HepG2 (cell line): ENCODE results near the gene TUBA8. TPM values are rescaled to one million over a fixed set of nuclear protein-coding genes. Genes with fewer than 3 reads are reported as not detected.
A peak's percentile ranks its signal among the peaks of the same experiment; 100 is the strongest.
"Not testable (repeated sequence)": the region's sequence is repeated elsewhere in the genome, so short reads cannot be mapped to it uniquely, and the experiment has no call there.

Experiments used
- ATAC-seq: fragments of 200-7000 bp; cut with Tn5 transposase; 3 replicates; pipeline ENCODE4 v1.9.1; 2020; ENCODE audit warnings: mild to moderate bottlenecking, moderate library complexity
- BruUV-seq: library from RNA; stranded (reverse); fragments of 400-500 nt; replicated peaks from 2 replicates; lab custom pipeline; 2021; lab: Mats Ljungman, UMichigan
- CTCF ChIA-PET: fragments of 300-600 bp; formaldehyde crosslinking; extraction: SDS; loops from one replicate; lab custom pipeline; 2021; ENCODE audit warnings: low total read pairs, inconsistent platforms, low intra/inter-chr PET ratio; lab: Yijun Ruan, JAX
- POLR2A ChIA-PET: fragments of 350-600 bp; sonication (Branson Sonifier 250); formaldehyde crosslinking; loops from one replicate; lab custom pipeline; 2020; ENCODE audit warnings: antibody characterized with exemption, inconsistent platforms; lab: Yijun Ruan, JAX
- DNase-seq: peaks from one replicate; pipeline ENCODE4 v3.0.0-alpha.2; 2015; ENCODE audit warnings: low spot score
- FAIRE-seq: peaks from 3 replicates; lab custom pipeline; 2011; peaks lifted over from hg19 to GRCh38; lab: Jason Lieb, UNC
- H2AFZ ChIP-seq: one replicate; pipeline ENCODE4 v1.6.1; 2011; ENCODE audit warnings: low read length, inconsistent platforms
- H3K27ac ChIP-seq: fragments of 300-600 bp; 3 replicates; pipeline ENCODE4 v1.8.0; 2011; ENCODE audit warnings: mixed run types, mild to moderate bottlenecking, mixed read lengths, low read length, inconsistent platforms; ENCODE audit not compliant: insufficient read depth; ENCODE audit errors: extremely low read length
- H3K27me3 ChIP-seq, 2 experiments: fragments of 200-600 bp in 1 of 2; 2 replicates in 1 of 2; 3 replicates in 1 of 2; pipeline versions ENCODE4 v1.6.0 to v1.8.0; 2011; ENCODE audit warnings: low read length in 2 of 2, mild to moderate bottlenecking in 2 of 2, moderate library complexity in 2 of 2, inconsistent platforms in 1 of 2; ENCODE audit not compliant: insufficient read depth in 2 of 2, control insufficient read depth in 1 of 2
- H3K36me3 ChIP-seq, 2 experiments: fragments of 200-600 bp in 1 of 2; replicated peaks in 1 of 2; 2 replicates in 1 of 2; 3 replicates in 1 of 2; pipeline versions ENCODE4 v1.5.1 to v1.8.0; 2011; ENCODE audit warnings: low read length in 2 of 2, inconsistent platforms in 1 of 2; ENCODE audit not compliant: insufficient read depth in 2 of 2, control insufficient read depth in 1 of 2
- H3K4me1 ChIP-seq: 2 replicates; pipeline ENCODE4 v1.5.1; 2012; ENCODE audit warnings: low read length, inconsistent platforms; ENCODE audit not compliant: insufficient read depth
- H3K4me2 ChIP-seq: 2 replicates; pipeline ENCODE4 v1.6.0; 2011; ENCODE audit warnings: low read depth, low read length, inconsistent platforms
- H3K4me3 ChIP-seq, 3 experiments: fragments of 200-600 bp in 1 of 3; sonication (generic), shearing (Covaris generic) in 1 of 3; replicated peaks in 1 of 3; 2 replicates each; pipeline ENCODE4 v1.5.1; 2011 to 2016; ENCODE audit warnings: low read length in 3 of 3, inconsistent platforms in 2 of 3, low read depth in 2 of 3, mild to moderate bottlenecking in 2 of 3, control low read depth in 1 of 3, mixed read lengths in 1 of 3; ENCODE audit not compliant: insufficient read depth in 1 of 3
- H3K79me2 ChIP-seq: one replicate; pipeline ENCODE4 v1.6.1; 2011; ENCODE audit warnings: low read length, inconsistent platforms; ENCODE audit not compliant: insufficient read depth
- H3K9ac ChIP-seq: 2 replicates; pipeline ENCODE4 v1.6.0; 2011; ENCODE audit warnings: mild to moderate bottlenecking, low read depth, low read length, inconsistent platforms; ENCODE audit not compliant: insufficient read depth
- H3K9me3 ChIP-seq: 2 replicates; pipeline ENCODE4 v1.5.1; 2012; ENCODE audit warnings: mild to moderate bottlenecking, low read length
- H4K20me1 ChIP-seq: 2 replicates; pipeline ENCODE4 v1.6.0; 2011; ENCODE audit warnings: inconsistent platforms, mild to moderate bottlenecking, low read length, moderate library complexity; ENCODE audit not compliant: insufficient read depth
- ATF7 ChIP-seq, 2 experiments: fragments of 450-650 bp in 1 of 2; sonication (generic) in 1 of 2; formaldehyde crosslinking in 1 of 2; IDR thresholded peaks; 2 replicates each; pipeline versions ENCODE4 v1.4.0 to v1.6.1; 2016 to 2020; ENCODE audit warnings: antibody characterized with exemption in 1 of 2, mild to moderate bottlenecking in 1 of 2, missing genetic modification reagents in 1 of 2
- CREB3 ChIP-seq: sonication (generic); formaldehyde crosslinking; IDR thresholded peaks from 2 replicates; pipeline ENCODE4 v1.5.0; 2020; ENCODE audit warnings: missing genetic modification reagents
- KAT2B ChIP-seq: fragments of 150-350 bp; IDR thresholded peaks from 2 replicates; pipeline ENCODE4 v1.6.1; 2014; ENCODE audit warnings: low read depth, low read length, borderline replicate concordance
- NFE2L2 ChIP-seq: fragments of 150-350 bp; IDR thresholded peaks from 2 replicates; pipeline ENCODE4 v1.6.1; 2014; ENCODE audit warnings: low read length
- ZNF282 ChIP-seq: fragments of 450-650 bp; IDR thresholded peaks from 2 replicates; pipeline ENCODE4 v1.6.1; 2018; ENCODE audit not compliant: partially characterized antibody
- ZNF326 ChIP-seq: sonication (generic); formaldehyde crosslinking; IDR thresholded peaks from 2 replicates; pipeline ENCODE4 v1.4.0; 2020; ENCODE audit warnings: missing genetic modification reagents, borderline replicate concordance
- WGBS: methylation state at CpG from one replicate; pipeline ENCODE4 v1.1.6; 2017; ENCODE audit warnings: low lambda C conversion rate; 5-methylcytosine and 5-hydroxymethylcytosine counted together
- in situ Hi-C: cut with HindIII; loops from 2 replicates; pipeline ENCODE4 v1.10.0; 2017; ENCODE audit warnings: low pct_unique_long_range_greater_than_20kb; ENCODE audit not compliant: extremely low pct_ligation_motif_present
- intact Hi-C: fragments of 100-400 bp; cut with micrococcal nuclease; formaldehyde crosslinking; loops from one replicate; pipeline ENCODE4 v1.10.0; 2022; ENCODE audit not compliant: unreplicated experiment
- polyA plus RNA-seq, 8 experiments: library from polyadenylated mRNA; depleted of rRNA in 3 of 8; stranded (reverse) in 7 of 8; unstranded in 1 of 8; fragments of >200 nt; fragmentation: Illumina TruSeq in 4 of 8; extraction: Trizol in 4 of 8; gene quantifications; 2 replicates each; pipeline versions ENCODE4 v1.2.1 to v1.2.3, GENCODE V29; 2011 to 2016; ENCODE audit warnings: low read depth in 4 of 8, missing spikeins in 1 of 8, mixed read lengths in 1 of 8; ENCODE audit not compliant: insufficient read depth in 1 of 8
- total RNA-seq, 5 experiments: library from RNA; depleted of rRNA; stranded (reverse); fragments of >200 nt; fragmentation: Illumina TruSeq; extraction: Trizol; gene quantifications; 2 replicates each; pipeline ENCODE4 v1.2.3, GENCODE V29; 2016; ENCODE audit warnings: low read depth in 1 of 5

Gene TUBA8
- total and polyA plus RNA-seq, 2 of the 13 experiments (the other 11 are each of a cell fraction or from before 2014, with no cell fraction given): 0.35 to 0.69 TPM

- DNase-seq (no peak), ATAC-seq (no peak; the same call in 2 of the 3 replicates), FAIRE-seq (no peak)
- in situ Hi-C loops: no loop called here
- peaks cover 32% of the 10 kb centered on the region for H3K79me2 ChIP-seq
- no peaks in the 10 kb centered on the region for H3K9me3 ChIP-seq
- 95% methylated on average over 4 of the region's 8 CpGs for WGBS
- H3K36me3 ChIP-seq: peaks cover 8 to 14% of the 10 kb centered on the region in 2 experiments; a peak in 4 of 5 replicates
- no peak overlapping the region for H3K4me3 ChIP-seq
- H3K4me1 ChIP-seq: peaks cover 24% of the 10 kb centered on the region
- intact Hi-C loops: no loop called here
- H3K4me2 ChIP-seq: no peak overlapping the region
- no TSS peak for BruUV-seq
- ChIA-PET CTCF (no interaction called here), POLR2A (no interaction called here)
- no peak overlapping the region for H3K9ac ChIP-seq
- TF ChIP-seq ATF7 (IDR thresholded peaks at IDR 0.05) (peak; percentile 70; the same call in 1 of the 2 replicates), ATF7 (CRISPR knock-in tag; IDR thresholded peaks at IDR 0.05) (no peak), NFE2L2 (no peak), ZNF326 (CRISPR knock-in tag) (no peak), KAT2B (no peak), CREB3 (CRISPR knock-in tag) (no peak), ZNF282 (no peak)
- H3K27ac ChIP-seq: no peak overlapping the region
- no peaks in the 10 kb centered on the region; the same call in 1 of the 2 replicates for H4K20me1 ChIP-seq
- no peak overlapping the region for H2AFZ ChIP-seq
- H3K27me3 ChIP-seq: no peaks in the 10 kb centered on the region
Observed at GRCh38 chr22:18154821-18155390, 44.3 kb downstream of the TUBA8 start.

GRCh38 chr22:18155546-18155945 is 44.9 kb downstream of the TUBA8 start:
- H4K20me1 ChIP-seq, in situ Hi-C loops, H2AFZ ChIP-seq, H3K9me3 ChIP-seq, BruUV-seq, FAIRE-seq, H3K9ac ChIP-seq, intact Hi-C loops, H3K4me3 ChIP-seq, H3K27ac ChIP-seq, DNase-seq, ATAC-seq, CTCF ChIA-PET, H3K4me2 ChIP-seq, H3K27me3 ChIP-seq: not testable (repeated sequence)
- peaks cover 27% of the 10 kb centered on the region for H3K79me2 ChIP-seq
- 98% methylated on average over 14 of the region's 34 CpGs for WGBS
- H3K4me1 ChIP-seq: peaks cover 24% of the 10 kb centered on the region
- POLR2A ChIA-PET: interaction anchor here (1.1 kb wide), 1 partner anchor 63 kb away, joined by 3 read pairs; no protein-coding TSS in a partner anchor
- peaks cover 10 to 14% of the 10 kb centered on the region in 2 experiments; a peak in 4 of 5 replicates for H3K36me3 ChIP-seq
